Panc1 (cell line): ENCODE results near the gene SH3PXD2A. TPM values are rescaled to one million over a fixed set of nuclear protein-coding genes. Genes with fewer than 3 reads are reported as not detected.

Experiments
- ATAC-seq: fragments of 200-7000 bp; cut with Tn5 transposase; 2 replicates; pipeline ENCODE4 v1.9.1; 2020; ENCODE audit warnings: mild to moderate bottlenecking, moderate library complexity
- BruUV-seq: library from RNA; stranded (reverse); fragments of 400-500 nt; replicated peaks from 2 replicates; lab custom pipeline; 2021; lab: Mats Ljungman, UMichigan
- CTCF ChIA-PET: fragments of 300-600 bp; sonication (Branson Sonifier 250); formaldehyde crosslinking; loops from one replicate; lab custom pipeline; 2022; ENCODE audit warnings: antibody characterized with exemption; lab: Charles Lee
- POLR2A ChIA-PET: fragments of 300-600 bp; sonication (Branson Sonifier 250); formaldehyde crosslinking; loops from one replicate; lab custom pipeline; 2022; ENCODE audit warnings: antibody characterized with exemption; lab: Charles Lee
- DNase-seq: peaks from one replicate; pipeline ENCODE4 v3.0.0-alpha.2; 2010; ENCODE audit warnings: low read depth, low spot score
- H3K27ac ChIP-seq: 2 replicates; pipeline ENCODE4 v1.5.1; 2011; ENCODE audit warnings: mild to moderate bottlenecking, low read length, inconsistent platforms
- H3K27me3 ChIP-seq: fragments of 200-500 bp; sonication (Bioruptor generic); 2 replicates; pipeline ENCODE4 v1.6.0; 2014; ENCODE audit warnings: low read length, inconsistent platforms; ENCODE audit not compliant: control insufficient read depth, insufficient read depth
- H3K36me3 ChIP-seq: fragments of 200-500 bp; sonication (Bioruptor generic); 2 replicates; pipeline ENCODE4 v1.5.1; 2014; ENCODE audit warnings: inconsistent platforms, mild to moderate bottlenecking, low read length, moderate library complexity; ENCODE audit not compliant: control insufficient read depth, insufficient read depth
- H3K4me1 ChIP-seq: 2 replicates; pipeline ENCODE4 v1.5.1; 2011; ENCODE audit warnings: inconsistent platforms, mild to moderate bottlenecking, low read length, moderate library complexity; ENCODE audit not compliant: control insufficient read depth, insufficient read depth
- H3K4me3 ChIP-seq, 2 experiments: 2 replicates each; pipeline ENCODE4 v1.5.1; 2011 to 2012; ENCODE audit warnings: low read depth in 2 of 2, low read length in 2 of 2, mild to moderate bottlenecking in 2 of 2, inconsistent platforms in 1 of 2, moderate library complexity in 1 of 2
- H3K9me3 ChIP-seq: fragments of 200-500 bp; sonication (Bioruptor generic); 2 replicates; pipeline ENCODE4 v1.5.1; 2014; ENCODE audit warnings: low read depth, mild to moderate bottlenecking, inconsistent platforms, low read length, moderate library complexity; ENCODE audit not compliant: control insufficient read depth, insufficient read depth
- POLR2AphosphoS5 ChIP-seq: IDR thresholded peaks from 2 replicates; pipeline ENCODE4 v1.6.1; 2012; ENCODE audit warnings: mild to moderate bottlenecking, low read depth, low read length, moderate library complexity
- SIN3A ChIP-seq: IDR thresholded peaks from 2 replicates; pipeline ENCODE4 v1.6.1; 2012; ENCODE audit warnings: low read depth, mild to moderate bottlenecking, low read length, moderate library complexity, borderline replicate concordance; ENCODE audit not compliant: insufficient read depth
- TCF7L2 ChIP-seq: IDR thresholded peaks from 2 replicates; pipeline ENCODE4 v1.6.1; 2011; ENCODE audit warnings: mild to moderate bottlenecking, low read depth, low read length, inconsistent platforms
- in situ Hi-C: cut with HindIII; loops from 2 replicates; pipeline ENCODE4 v1.10.0; 2016; ENCODE audit warnings: low sequenced_read_pairs, low pct_unique_long_range_greater_than_20kb
- intact Hi-C: fragments of 100-400 bp; cut with micrococcal nuclease; formaldehyde crosslinking; loops from one replicate; pipeline ENCODE4 v1.10.0; 2022; ENCODE audit not compliant: unreplicated experiment
- total RNA-seq: library from RNA; stranded (reverse); gene quantifications from one replicate; pipeline ENCODE4 v1.2.1, GENCODE V29; 2021; ENCODE audit not compliant: unreplicated experiment
- TF ChIP-seq, protein P1 (sequence below): fragments of 450-650 bp; IDR thresholded peaks from 2 replicates; pipeline ENCODE4 v1.5.1; 2017; ENCODE audit warnings: mild to moderate bottlenecking
- TF ChIP-seq, protein P2 (sequence below), 2 experiments: IDR thresholded peaks; 2 replicates each; pipeline ENCODE4 v1.6.1; 2011 to 2012; ENCODE audit warnings: low read depth in 2 of 2, control low read depth in 1 of 2, low read length in 1 of 2, mild to moderate bottlenecking in 1 of 2, moderate library complexity in 1 of 2; ENCODE audit not compliant: insufficient read depth in 1 of 2

Gene SH3PXD2A
- total RNA-seq, 1 experiment from 2014 or later = 5.7 TPM

GRCh38 chr10:103733045-103733419, 122.3 kb downstream of the SH3PXD2A start:
- Histone ChIP-seq H3K27me3 (no peaks in the 10 kb centered on the region), H3K9me3 (no peaks in the 10 kb centered on the region), H3K4me3 (no peak overlapping the region), H3K36me3 (no peaks in the 10 kb centered on the region), H3K4me1 (no peaks in the 10 kb centered on the region), H3K27ac (no peak overlapping the region)
- DNase-seq (no peak), ATAC-seq (no peak)
- POLR2A ChIA-PET = no interaction called here
- CTCF ChIA-PET = no interaction called here
- no peak for TF ChIP-seq TCF7L2
- TF ChIP-seq, protein P1, sequence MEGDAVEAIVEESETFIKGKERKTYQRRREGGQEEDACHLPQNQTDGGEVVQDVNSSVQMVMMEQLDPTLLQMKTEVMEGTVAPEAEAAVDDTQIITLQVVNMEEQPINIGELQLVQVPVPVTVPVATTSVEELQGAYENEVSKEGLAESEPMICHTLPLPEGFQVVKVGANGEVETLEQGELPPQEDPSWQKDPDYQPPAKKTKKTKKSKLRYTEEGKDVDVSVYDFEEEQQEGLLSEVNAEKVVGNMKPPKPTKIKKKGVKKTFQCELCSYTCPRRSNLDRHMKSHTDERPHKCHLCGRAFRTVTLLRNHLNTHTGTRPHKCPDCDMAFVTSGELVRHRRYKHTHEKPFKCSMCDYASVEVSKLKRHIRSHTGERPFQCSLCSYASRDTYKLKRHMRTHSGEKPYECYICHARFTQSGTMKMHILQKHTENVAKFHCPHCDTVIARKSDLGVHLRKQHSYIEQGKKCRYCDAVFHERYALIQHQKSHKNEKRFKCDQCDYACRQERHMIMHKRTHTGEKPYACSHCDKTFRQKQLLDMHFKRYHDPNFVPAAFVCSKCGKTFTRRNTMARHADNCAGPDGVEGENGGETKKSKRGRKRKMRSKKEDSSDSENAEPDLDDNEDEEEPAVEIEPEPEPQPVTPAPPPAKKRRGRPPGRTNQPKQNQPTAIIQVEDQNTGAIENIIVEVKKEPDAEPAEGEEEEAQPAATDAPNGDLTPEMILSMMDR = no peak
- TF ChIP-seq SIN3A = no peak
- TF ChIP-seq, protein P2, sequence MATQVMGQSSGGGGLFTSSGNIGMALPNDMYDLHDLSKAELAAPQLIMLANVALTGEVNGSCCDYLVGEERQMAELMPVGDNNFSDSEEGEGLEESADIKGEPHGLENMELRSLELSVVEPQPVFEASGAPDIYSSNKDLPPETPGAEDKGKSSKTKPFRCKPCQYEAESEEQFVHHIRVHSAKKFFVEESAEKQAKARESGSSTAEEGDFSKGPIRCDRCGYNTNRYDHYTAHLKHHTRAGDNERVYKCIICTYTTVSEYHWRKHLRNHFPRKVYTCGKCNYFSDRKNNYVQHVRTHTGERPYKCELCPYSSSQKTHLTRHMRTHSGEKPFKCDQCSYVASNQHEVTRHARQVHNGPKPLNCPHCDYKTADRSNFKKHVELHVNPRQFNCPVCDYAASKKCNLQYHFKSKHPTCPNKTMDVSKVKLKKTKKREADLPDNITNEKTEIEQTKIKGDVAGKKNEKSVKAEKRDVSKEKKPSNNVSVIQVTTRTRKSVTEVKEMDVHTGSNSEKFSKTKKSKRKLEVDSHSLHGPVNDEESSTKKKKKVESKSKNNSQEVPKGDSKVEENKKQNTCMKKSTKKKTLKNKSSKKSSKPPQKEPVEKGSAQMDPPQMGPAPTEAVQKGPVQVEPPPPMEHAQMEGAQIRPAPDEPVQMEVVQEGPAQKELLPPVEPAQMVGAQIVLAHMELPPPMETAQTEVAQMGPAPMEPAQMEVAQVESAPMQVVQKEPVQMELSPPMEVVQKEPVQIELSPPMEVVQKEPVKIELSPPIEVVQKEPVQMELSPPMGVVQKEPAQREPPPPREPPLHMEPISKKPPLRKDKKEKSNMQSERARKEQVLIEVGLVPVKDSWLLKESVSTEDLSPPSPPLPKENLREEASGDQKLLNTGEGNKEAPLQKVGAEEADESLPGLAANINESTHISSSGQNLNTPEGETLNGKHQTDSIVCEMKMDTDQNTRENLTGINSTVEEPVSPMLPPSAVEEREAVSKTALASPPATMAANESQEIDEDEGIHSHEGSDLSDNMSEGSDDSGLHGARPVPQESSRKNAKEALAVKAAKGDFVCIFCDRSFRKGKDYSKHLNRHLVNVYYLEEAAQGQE (IDR thresholded peaks at IDR 0.05; ENCODE audit: insufficient read depth in 1 of 2, low read depth in 2 of 2, low read length in 1 of 2) = no peak
- TF ChIP-seq POLR2AphosphoS5 = no peak
- no TSS peak for BruUV-seq
- intact Hi-C loops = no loop called here
- in situ Hi-C loops = no loop called here

GRCh38 chr10:103732339-103733044, 122.9 kb downstream of the SH3PXD2A start:
- ATAC-seq (no peak), DNase-seq (no peak)
- CTCF ChIA-PET = no interaction called here
- no peak overlapping the region for H3K27ac ChIP-seq
- intact Hi-C loops = no loop called here
- in situ Hi-C loops = no loop called here
- POLR2A ChIA-PET = no interaction called here
- BruUV-seq = no TSS peak
- H3K4me3 ChIP-seq = no peak overlapping the region
- no peaks in the 10 kb centered on the region for H3K27me3 ChIP-seq
- no peaks in the 10 kb centered on the region for H3K4me1 ChIP-seq
- H3K36me3 ChIP-seq = no peaks in the 10 kb centered on the region
- no peaks in the 10 kb centered on the region for H3K9me3 ChIP-seq
- TF ChIP-seq, protein P2 (IDR thresholded peaks at IDR 0.05; ENCODE audit: insufficient read depth in 1 of 2, low read depth in 2 of 2, low read length in 1 of 2) = no peak
- no peak for TF ChIP-seq POLR2AphosphoS5
- no peak for TF ChIP-seq SIN3A
- TF ChIP-seq, protein P1 = no peak
- TF ChIP-seq TCF7L2 = no peak
